HEK293 (cell line): ENCODE data around the gene PCID2.

ENCODE experiments used
- CTCF ChIA-PET: fragments of 350-600 bp; formaldehyde crosslinking; extraction: SDS; loops from one replicate; lab custom pipeline; 2021; ENCODE audit warnings: antibody characterized with exemption; lab: Yijun Ruan, JAX
- POLR2A ChIA-PET: fragments of 300-600 bp; formaldehyde crosslinking; extraction: SDS; loops from one replicate; lab custom pipeline; 2020; ENCODE audit warnings: antibody characterized with exemption, inconsistent platforms; lab: Yijun Ruan, JAX
- H3K27ac ChIP-seq: fragments of 200-500 bp; sonication (Bioruptor generic); 2 replicates; pipeline ENCODE4 v1.5.1; 2014; ENCODE audit warnings: low read depth, low read length, control low read depth, inconsistent platforms; ENCODE audit errors: extremely low read depth
- H3K36me3 ChIP-seq, 2 experiments: fragments of 200-500 bp in 1 of 2; sonication (Bioruptor generic) in 1 of 2; 1 replicate in 1 of 2; 2 replicates in 1 of 2; pipeline ENCODE4 v1.5.1; 2014 to 2017; ENCODE audit warnings: inconsistent platforms in 2 of 2, low read length in 2 of 2; ENCODE audit not compliant: control insufficient read depth in 2 of 2, insufficient read depth in 1 of 2
- H3K4me1 ChIP-seq: fragments of 200-500 bp; sonication (Bioruptor generic); 2 replicates; pipeline ENCODE4 v1.5.1; 2014; ENCODE audit warnings: mild to moderate bottlenecking, low read length, inconsistent platforms; ENCODE audit not compliant: control insufficient read depth, insufficient read depth
- H3K4me3 ChIP-seq: 2 replicates; pipeline ENCODE4 v1.5.1; 2011; ENCODE audit warnings: low read depth, mild to moderate bottlenecking, control low read depth, low read length, moderate library complexity
- H3K9me3 ChIP-seq: fragments of 200-500 bp; sonication (Bioruptor generic); 2 replicates; pipeline ENCODE4 v1.5.1; 2014; ENCODE audit warnings: low read depth, low read length, inconsistent platforms; ENCODE audit not compliant: control insufficient read depth, insufficient read depth
- BCL11A ChIP-seq: fragments of 450-650 bp; formaldehyde crosslinking; IDR thresholded peaks from 2 replicates; pipeline ENCODE4 v1.5.1; 2016; ENCODE audit warnings: low read depth, missing biosample characterization, missing genetic modification characterization
- BCL6B ChIP-seq: fragments of 450-650 bp; formaldehyde crosslinking; IDR thresholded peaks from 2 replicates; pipeline ENCODE4 v1.5.1; 2017; ENCODE audit warnings: missing biosample characterization, missing genetic modification characterization
- FEZF1 ChIP-seq: fragments of 450-650 bp; formaldehyde crosslinking; IDR thresholded peaks from 2 replicates; pipeline ENCODE4 v1.5.1; 2016; ENCODE audit warnings: missing biosample characterization, missing genetic modification characterization
- HOXD13 ChIP-seq: sonication (generic); formaldehyde crosslinking; IDR thresholded peaks from 2 replicates; pipeline ENCODE4 v1.8.0; 2022; ENCODE audit warnings: missing genetic modification reagents, borderline replicate concordance
- KLF8 ChIP-seq: fragments of 450-650 bp; formaldehyde crosslinking; IDR thresholded peaks from 2 replicates; pipeline ENCODE4 v1.5.1; 2016; ENCODE audit warnings: missing biosample characterization, missing genetic modification characterization
- PRDM6 ChIP-seq: fragments of 450-650 bp; formaldehyde crosslinking; IDR thresholded peaks from 2 replicates; pipeline ENCODE4 v1.5.1; 2017; ENCODE audit warnings: missing biosample characterization, missing genetic modification characterization
- REST ChIP-seq: fragments of 450-650 bp; formaldehyde crosslinking; IDR thresholded peaks from 2 replicates; pipeline ENCODE4 v1.5.1; 2016; ENCODE audit warnings: missing biosample characterization, missing genetic modification characterization
- ZBTB8A ChIP-seq: fragments of 450-650 bp; formaldehyde crosslinking; IDR thresholded peaks from 2 replicates; pipeline ENCODE4 v1.5.1; 2016; ENCODE audit warnings: missing biosample characterization, missing genetic modification characterization
- ZNF174 ChIP-seq: fragments of 450-650 bp; formaldehyde crosslinking; IDR thresholded peaks from 2 replicates; pipeline ENCODE4 v1.5.0; 2017; ENCODE audit warnings: missing biosample characterization, mild to moderate bottlenecking, missing genetic modification characterization
- ZNF175 ChIP-seq: fragments of 450-650 bp; formaldehyde crosslinking; IDR thresholded peaks from 2 replicates; pipeline ENCODE4 v1.5.1; 2016; ENCODE audit warnings: missing biosample characterization, missing genetic modification characterization
- ZNF184 ChIP-seq: fragments of 450-650 bp; IDR thresholded peaks from 2 replicates; pipeline ENCODE4 v1.5.1; 2018; ENCODE audit warnings: missing biosample characterization, mild to moderate bottlenecking, missing genetic modification characterization
- ZNF26 ChIP-seq: fragments of 450-650 bp; formaldehyde crosslinking; IDR thresholded peaks from 2 replicates; pipeline ENCODE4 v1.5.1; 2016; ENCODE audit warnings: missing biosample characterization, missing genetic modification characterization
- ZNF280D ChIP-seq: fragments of 450-650 bp; formaldehyde crosslinking; IDR thresholded peaks from 2 replicates; pipeline ENCODE4 v1.5.1; 2016; ENCODE audit warnings: missing biosample characterization, missing genetic modification characterization
- ZNF48 ChIP-seq: fragments of 450-650 bp; formaldehyde crosslinking; IDR thresholded peaks from 2 replicates; pipeline ENCODE4 v1.5.1; 2016; ENCODE audit warnings: missing biosample characterization, missing genetic modification characterization
- ZNF518A ChIP-seq: fragments of 450-650 bp; formaldehyde crosslinking; conservative IDR thresholded peaks from 2 replicates; pipeline ENCODE4 v1.5.1; 2016; ENCODE audit warnings: low read depth, missing biosample characterization, missing genetic modification characterization
- ZNF560 ChIP-seq: fragments of 450-650 bp; formaldehyde crosslinking; IDR thresholded peaks from 2 replicates; pipeline ENCODE4 v1.5.1; 2017; ENCODE audit warnings: missing biosample characterization, missing genetic modification characterization, borderline replicate concordance
- ZNF677 ChIP-seq: fragments of 450-650 bp; IDR thresholded peaks from 2 replicates; pipeline ENCODE4 v1.5.0; 2018; ENCODE audit warnings: missing biosample characterization, mild to moderate bottlenecking, missing genetic modification characterization, moderate library complexity

PCID2 gene

GRCh38 chr13:113239986-113240385 lies 31.5 kb upstream of the PCID2 start (continued):
- no peak for TF ChIP-seq ZNF26 (tag by site-specific recombination)
- TF ChIP-seq ZNF518A: no peak
- no peak for TF ChIP-seq KLF8 (tag by site-specific recombination)
- TF ChIP-seq ZNF280D (tag by site-specific recombination): no peak
- no peak for TF ChIP-seq HOXD13 (CRISPR knock-in tag)
- TF ChIP-seq ZNF677 (tag by site-specific recombination): no peak
- no peak for TF ChIP-seq ZNF560 (tag by site-specific recombination)
- TF ChIP-seq, all 188 proteins: peak for 0

GRCh38 chr13:113239357-113239756 lies 30.9 kb upstream of the PCID2 start:
- Histone ChIP-seq H3K36me3 (peaks cover 0 to 75% of the 10 kb centered on the region in 2 experiments), H3K4me1 (no peaks in the 10 kb centered on the region), H3K4me3 (no peak overlapping the region), H3K27ac (no peak overlapping the region), H3K9me3 (no peaks in the 10 kb centered on the region)
- ChIA-PET POLR2A (no interaction called here), CTCF (no interaction called here)
- TF ChIP-seq ZBTB8A (tag by site-specific recombination) (no peak), ZNF184 (tag by site-specific recombination) (no peak)

GRCh38 chr13:113238536-113238935 lies 30.1 kb upstream of the PCID2 start:
- Histone ChIP-seq H3K4me3 (no peak overlapping the region), H3K27ac (no peak overlapping the region), H3K4me1 (no peaks in the 10 kb centered on the region), H3K36me3 (peaks cover 0 to 72% of the 10 kb centered on the region in 2 experiments), H3K9me3 (no peaks in the 10 kb centered on the region)
- ChIA-PET POLR2A (no interaction called here), CTCF (interaction anchor here (0.6 to 0.7 kb wide), 2 partner anchors 115 to 259 kb away, joined by 3 to 4 read pairs; no protein-coding TSS in a partner anchor)
- TF ChIP-seq PRDM6 (tag by site-specific recombination) (no peak), REST (tag by site-specific recombination) (no peak), ZNF48 (tag by site-specific recombination) (no peak), BCL11A (tag by site-specific recombination) (no peak), BCL6B (tag by site-specific recombination) (no peak), FEZF1 (tag by site-specific recombination) (no peak), ZNF174 (no peak), ZNF175 (tag by site-specific recombination) (no peak)
